Astrocyte (in vitro differentiated cells and primary cell): ENCODE measurements around the gene ZG16. TPM values are rescaled to one million over a fixed set of nuclear protein-coding genes. Genes with fewer than 3 reads are reported as not detected.
A peak's percentile ranks its signal among the peaks of the same experiment; 100 is the strongest.

ENCODE experiments used
- DNase-seq: peaks from one replicate; pipeline ENCODE4 v3.0.0-alpha.2; 2010; ENCODE audit warnings: low read depth
- FAIRE-seq: peaks from 2 replicates; lab custom pipeline; 2011; peaks lifted over from hg19 to GRCh38; lab: Jason Lieb, UNC
- H2AFZ ChIP-seq: 2 replicates; pipeline ENCODE4 v1.6.0; 2012; ENCODE audit warnings: low read depth, low read length, inconsistent platforms
- H3K27ac ChIP-seq: 2 replicates; pipeline ENCODE4 v1.5.1; 2011; ENCODE audit warnings: low read depth, low read length, inconsistent platforms
- H3K27me3 ChIP-seq: 2 replicates; pipeline ENCODE4 v1.6.0; 2011; ENCODE audit warnings: low read length, inconsistent platforms; ENCODE audit not compliant: insufficient read depth
- H3K36me3 ChIP-seq: 2 replicates; pipeline ENCODE4 v1.5.1; 2011; ENCODE audit warnings: low read length, inconsistent platforms; ENCODE audit not compliant: insufficient read depth
- H3K4me1 ChIP-seq: 2 replicates; pipeline ENCODE4 v1.5.1; 2011; ENCODE audit warnings: low read length, inconsistent platforms; ENCODE audit not compliant: insufficient read depth
- H3K4me2 ChIP-seq: 2 replicates; pipeline ENCODE4 v1.6.0; 2012; ENCODE audit warnings: low read length, inconsistent platforms
- H3K4me3 ChIP-seq: 2 replicates; pipeline ENCODE4 v1.5.1; 2011; ENCODE audit warnings: low read depth, mild to moderate bottlenecking, low read length, inconsistent platforms; ENCODE audit not compliant: insufficient read depth
- H3K79me2 ChIP-seq: 2 replicates; pipeline ENCODE4 v1.6.0; 2012; ENCODE audit warnings: mild to moderate bottlenecking, low read length, inconsistent platforms; ENCODE audit not compliant: insufficient read depth
- H3K9ac ChIP-seq: 2 replicates; pipeline ENCODE4 v1.6.0; 2012; ENCODE audit warnings: mild to moderate bottlenecking, low read length, inconsistent platforms
- H3K9me3 ChIP-seq: 2 replicates; pipeline ENCODE4 v1.5.1; 2012; ENCODE audit warnings: low read depth, mild to moderate bottlenecking, low read length, inconsistent platforms; ENCODE audit not compliant: insufficient read depth
- H4K20me1 ChIP-seq: 2 replicates; pipeline ENCODE4 v1.6.0; 2012; ENCODE audit warnings: low read length, inconsistent platforms; ENCODE audit not compliant: insufficient read depth
- H3K27ac Mint-ChIP-seq: one replicate; pipeline ENCODE4 v1.8.0; 2021; ENCODE audit warnings: mild to moderate bottlenecking, mixed read lengths; ENCODE audit not compliant: unreplicated experiment
- H3K27me3 Mint-ChIP-seq: one replicate; pipeline ENCODE4 v1.8.0; 2021; ENCODE audit warnings: low read depth, mixed read lengths; ENCODE audit not compliant: unreplicated experiment
- H3K36me3 Mint-ChIP-seq: one replicate; pipeline ENCODE4 v1.8.0; 2021; ENCODE audit warnings: low read depth, mixed read lengths; ENCODE audit not compliant: unreplicated experiment
- H3K4me1 Mint-ChIP-seq: one replicate; pipeline ENCODE4 v1.8.0; 2021; ENCODE audit warnings: low read depth, mixed read lengths; ENCODE audit not compliant: unreplicated experiment
- H3K4me3 Mint-ChIP-seq: one replicate; pipeline ENCODE4 v1.8.0; 2021; ENCODE audit warnings: mild to moderate bottlenecking, moderate library complexity, mixed read lengths; ENCODE audit not compliant: unreplicated experiment
- H3K9me3 Mint-ChIP-seq: one replicate; pipeline ENCODE4 v1.8.0; 2021; ENCODE audit warnings: mild to moderate bottlenecking, mixed read lengths; ENCODE audit not compliant: unreplicated experiment
- CTCF ChIP-seq: IDR thresholded peaks from 2 replicates; pipeline ENCODE4 v1.5.1; 2011; ENCODE audit warnings: low read depth, mild to moderate bottlenecking, inconsistent platforms, low read length, moderate library complexity; ENCODE audit not compliant: insufficient read depth
- EZH2 ChIP-seq: IDR thresholded peaks from 2 replicates; pipeline ENCODE4 v1.6.1; 2012; ENCODE audit warnings: mild to moderate bottlenecking, low read length, inconsistent platforms; ENCODE audit not compliant: insufficient read depth
- total RNA-seq: library from RNA; stranded (reverse); gene quantifications from 2 replicates; pipeline ENCODE4 v1.2.1, GENCODE V29; 2021

ZG16 gene
- total RNA-seq, 1 donor from 2014 or later: not detected

GRCh38 chr16:29811896-29812665, 34.0 kb downstream of the ZG16 start, which contains the start of gene PRRT2:
PRRT2 (plus strand) TSS chr16:29812193; CDS start chr16:29813055, 862 bp downstream.
- peaks cover 37% of the 10 kb centered on the region for H3K4me1 Mint-ChIP-seq
- peaks cover 44% of the 10 kb centered on the region for H3K79me2 ChIP-seq

GRCh38 chr16:29812754-29813643, 34.9 kb downstream of the ZG16 start:
- H3K4me2 ChIP-seq: peak overlapping the region; percentile 93
- H3K36me3 ChIP-seq: peaks cover 1% of the 10 kb centered on the region
- no peaks in the 10 kb centered on the region for H3K9me3 ChIP-seq
- H3K9ac ChIP-seq: peak overlapping the region; percentile 69
- no peaks in the 10 kb centered on the region for H3K27me3 ChIP-seq
- H3K9me3 Mint-ChIP-seq: no peaks in the 10 kb centered on the region
- TF ChIP-seq CTCF (no peak), EZH2 (no peak)
- H3K4me1 Mint-ChIP-seq: peaks cover 40% of the 10 kb centered on the region
- peaks cover 37% of the 10 kb centered on the region for H3K4me1 ChIP-seq
- H3K4me3 ChIP-seq: peak overlapping the region; percentile 59
- peak overlapping the region; percentile 12 for H3K27ac Mint-ChIP-seq
- no peaks in the 10 kb centered on the region for H3K27me3 Mint-ChIP-seq
- no peak overlapping the region for H2AFZ ChIP-seq
- peaks cover 44% of the 10 kb centered on the region for H3K79me2 ChIP-seq
- no peak for FAIRE-seq
- peak overlapping the region; percentile 83 for H3K4me3 Mint-ChIP-seq
- H3K36me3 Mint-ChIP-seq: peaks cover 9% of the 10 kb centered on the region
- peaks cover 33% of the 10 kb centered on the region for H4K20me1 ChIP-seq
- no peak for DNase-seq
- H3K27ac ChIP-seq: no peak overlapping the region

More at GRCh38 chr16:29811896-29812665, 34.0 kb downstream of the ZG16 start, which contains the start of gene PRRT2:
- Mint-ChIP-seq H3K27me3 (no peaks in the 10 kb centered on the region), H3K36me3 (peaks cover 9% of the 10 kb centered on the region), H3K9me3 (no peaks in the 10 kb centered on the region), H3K4me3 (peak within 1 kb of the TSS; percentile 83), H3K27ac (peak within 1 kb of the TSS; percentile 93)
- DNase-seq (no peak), FAIRE-seq (no peak)
- peak within 1 kb of the TSS; percentile 64 for H3K27ac ChIP-seq
- H3K4me3 ChIP-seq: peak within 1 kb of the TSS; percentile 59
- peak within 1 kb of the TSS; percentile 84 for H3K9ac ChIP-seq
- H2AFZ ChIP-seq: peak within 1 kb of the TSS; percentile 54
- peak within 1 kb of the TSS; percentile 93 for H3K4me2 ChIP-seq
- no peaks in the 10 kb centered on the region for H3K27me3 ChIP-seq
- no peaks in the 10 kb centered on the region for H3K9me3 ChIP-seq
- H3K36me3 ChIP-seq: no peaks in the 10 kb centered on the region
- H3K4me1 ChIP-seq: peaks cover 37% of the 10 kb centered on the region
- TF ChIP-seq CTCF (no peak), EZH2 (no peak)
- peaks cover 34% of the 10 kb centered on the region for H4K20me1 ChIP-seq
